Measurements from ENCODE around the gene HTT-AS. TPM values are rescaled to one million over a fixed set of nuclear protein-coding genes. Genes with fewer than 3 reads are reported as not detected.

HTT-AS gene
- total and polyA plus RNA-seq, 2 of the 13 experiments (the other 11 are each of a cell fraction or from before 2014, with no cell fraction given): not detected

DNA sequence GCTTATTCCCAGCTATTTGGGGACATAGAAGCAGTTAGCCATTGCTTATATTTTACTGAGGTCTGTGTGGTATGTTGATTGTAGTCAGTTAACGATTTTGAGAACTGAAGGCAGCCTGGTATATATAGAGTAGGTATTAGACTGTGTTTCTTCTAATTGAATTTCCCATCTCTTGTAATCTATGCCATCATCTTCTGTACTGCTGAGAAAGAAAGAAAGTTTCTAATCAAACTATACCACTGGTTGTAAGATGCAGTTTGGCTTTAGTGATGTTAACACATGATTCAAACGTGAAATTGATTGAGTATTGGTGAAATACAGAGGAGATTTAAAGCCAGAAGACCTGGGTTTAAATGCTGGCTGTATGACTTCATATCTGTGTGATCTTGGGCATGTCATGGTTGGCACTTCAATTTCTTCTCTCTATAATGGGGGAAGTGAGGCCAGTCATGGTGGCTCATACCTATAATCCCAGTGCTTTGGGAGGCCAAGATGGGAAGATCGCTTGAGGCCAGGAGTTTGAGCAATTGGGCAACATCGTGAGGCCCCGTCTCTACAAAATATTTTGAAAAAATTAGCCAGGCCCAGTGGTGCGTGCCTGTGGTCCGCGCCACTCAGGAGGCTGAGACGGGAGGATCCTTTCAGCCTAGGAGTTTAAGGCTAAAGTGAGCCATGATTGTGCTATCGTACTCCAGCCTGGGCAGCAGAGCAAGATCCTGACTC is 11.8 kb upstream of the HTT-AS start (continued):
- TF ChIP-seq, protein P1, sequence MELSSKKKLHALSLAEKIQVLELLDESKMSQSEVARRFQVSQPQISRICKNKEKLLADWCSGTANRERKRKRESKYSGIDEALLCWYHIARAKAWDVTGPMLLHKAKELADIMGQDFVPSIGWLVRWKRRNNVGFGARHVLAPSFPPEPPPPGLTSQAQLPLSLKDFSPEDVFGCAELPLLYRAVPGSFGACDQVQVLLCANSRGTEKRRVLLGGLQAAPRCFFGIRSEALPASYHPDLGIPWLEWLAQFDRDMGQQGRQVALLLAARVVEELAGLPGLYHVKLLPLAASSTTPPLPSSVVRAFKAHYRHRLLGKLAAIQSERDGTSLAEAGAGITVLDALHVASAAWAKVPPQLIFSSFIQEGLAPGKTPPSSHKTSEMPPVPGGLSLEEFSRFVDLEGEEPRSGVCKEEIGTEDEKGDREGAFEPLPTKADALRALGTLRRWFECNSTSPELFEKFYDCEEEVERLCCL (CRISPR knock-in tag; IDR thresholded peaks at IDR 0.05; ENCODE audit: borderline replicate concordance): no peak
- TF ChIP-seq, protein P2, sequence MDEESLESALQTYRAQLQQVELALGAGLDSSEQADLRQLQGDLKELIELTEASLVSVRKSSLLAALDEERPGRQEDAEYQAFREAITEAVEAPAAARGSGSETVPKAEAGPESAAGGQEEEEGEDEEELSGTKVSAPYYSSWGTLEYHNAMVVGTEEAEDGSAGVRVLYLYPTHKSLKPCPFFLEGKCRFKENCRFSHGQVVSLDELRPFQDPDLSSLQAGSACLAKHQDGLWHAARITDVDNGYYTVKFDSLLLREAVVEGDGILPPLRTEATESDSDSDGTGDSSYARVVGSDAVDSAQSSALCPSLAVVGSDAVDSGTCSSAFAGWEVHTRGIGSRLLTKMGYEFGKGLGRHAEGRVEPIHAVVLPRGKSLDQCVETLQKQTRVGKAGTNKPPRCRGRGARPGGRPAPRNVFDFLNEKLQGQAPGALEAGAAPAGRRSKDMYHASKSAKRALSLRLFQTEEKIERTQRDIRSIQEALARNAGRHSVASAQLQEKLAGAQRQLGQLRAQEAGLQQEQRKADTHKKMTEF (CRISPR knock-in tag; IDR thresholded peaks at IDR 0.05): no peak

DNA sequence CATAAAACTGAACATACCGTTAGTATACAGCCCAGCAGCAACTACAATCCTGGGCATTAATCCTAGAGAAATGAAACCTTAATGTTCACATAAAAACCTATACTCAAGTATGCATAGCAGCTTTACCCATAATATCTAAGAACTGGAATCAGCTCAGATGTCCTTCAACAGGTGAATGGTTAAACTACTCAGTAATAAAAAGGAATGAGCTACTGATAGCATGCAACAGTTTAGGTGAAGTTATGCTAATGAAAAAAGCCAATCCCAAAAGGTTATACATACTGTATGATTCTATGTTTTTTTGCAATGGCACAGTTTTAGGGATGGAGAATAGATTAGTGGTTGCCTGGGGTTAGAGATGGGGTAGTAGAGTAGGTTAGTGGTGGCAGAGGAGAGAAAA is 9.4 kb upstream of the HTT-AS start:
- peaks cover 3% of the 10 kb centered on the region; the same call in 1 of the 2 replicates for H4K20me1 ChIP-seq (ENCODE audit: insufficient read depth, low read length)
- POLR2A ChIA-PET: no interaction called here
- no peak overlapping the region for H3K4me3 ChIP-seq (replicated peaks in 1 of 3; ENCODE audit: insufficient read depth in 1 of 3, low read depth in 2 of 3, low read length in 3 of 3)
- H3K79me2 ChIP-seq (ENCODE audit: insufficient read depth, low read length): peaks cover 58% of the 10 kb centered on the region
- in situ Hi-C loops (cut with HindIII; ENCODE audit: extremely low pct_ligation_motif_present, low pct_unique_long_range_greater_than_20kb): no loop called here
- H3K4me2 ChIP-seq (ENCODE audit: low read depth, low read length): no peak overlapping the region
- WGBS (ENCODE audit: low lambda C conversion rate): 89% methylated on average over 1 of the region's 1 CpG
- no peak for FAIRE-seq
- no TSS peak for BruUV-seq (replicated peaks)
- intact Hi-C loops (cut with micrococcal nuclease; ENCODE audit: unreplicated experiment): no loop called here
- ATAC-seq: no peak
- TF ChIP-seq ZNF207 (IDR thresholded peaks at IDR 0.05; ENCODE audit: borderline replicate concordance) (no peak), IKZF1 (IDR thresholded peaks at IDR 0.05) (no peak)
- TF ChIP-seq, protein P3, sequence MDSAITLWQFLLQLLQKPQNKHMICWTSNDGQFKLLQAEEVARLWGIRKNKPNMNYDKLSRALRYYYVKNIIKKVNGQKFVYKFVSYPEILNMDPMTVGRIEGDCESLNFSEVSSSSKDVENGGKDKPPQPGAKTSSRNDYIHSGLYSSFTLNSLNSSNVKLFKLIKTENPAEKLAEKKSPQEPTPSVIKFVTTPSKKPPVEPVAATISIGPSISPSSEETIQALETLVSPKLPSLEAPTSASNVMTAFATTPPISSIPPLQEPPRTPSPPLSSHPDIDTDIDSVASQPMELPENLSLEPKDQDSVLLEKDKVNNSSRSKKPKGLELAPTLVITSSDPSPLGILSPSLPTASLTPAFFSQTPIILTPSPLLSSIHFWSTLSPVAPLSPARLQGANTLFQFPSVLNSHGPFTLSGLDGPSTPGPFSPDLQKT (CRISPR knock-in tag; IDR thresholded peaks at IDR 0.05; ENCODE audit: borderline replicate concordance): no peak
- no peak overlapping the region for H3K27ac ChIP-seq (ENCODE audit: extremely low read length, insufficient read depth, low read length)
- H3K27me3 ChIP-seq (ENCODE audit: control insufficient read depth in 1 of 2, insufficient read depth in 2 of 2, low read length in 2 of 2): no peaks in the 10 kb centered on the region
- H3K4me1 ChIP-seq (ENCODE audit: insufficient read depth, low read length): peaks cover 23% of the 10 kb centered on the region
- H3K9ac ChIP-seq (ENCODE audit: insufficient read depth, low read depth, low read length): no peak overlapping the region
- no peak for DNase-seq (ENCODE audit: low spot score)
- no peaks in the 10 kb centered on the region for H3K9me3 ChIP-seq (ENCODE audit: low read length)
- H3K36me3 ChIP-seq (replicated peaks in 1 of 2; ENCODE audit: control insufficient read depth in 1 of 2, insufficient read depth in 2 of 2, low read length in 2 of 2): peaks cover 6% of the 10 kb centered on the region in 2 experiments; a peak in 4 of 5 replicates
- H2AFZ ChIP-seq (ENCODE audit: low read length): no peak overlapping the region
- CTCF ChIA-PET (ENCODE audit: low intra/inter-chr PET ratio, low total read pairs): no interaction called here
